HepG2 (cell line): ENCODE results near the gene TNFSF12. TPM values are rescaled to one million over a fixed set of nuclear protein-coding genes. Genes with fewer than 3 reads are reported as not detected.

Experiments used
- ARNTL ChIP-seq: sonication (generic); formaldehyde crosslinking; IDR thresholded peaks from 2 replicates; pipeline ENCODE4 v1.4.0; 2020; ENCODE audit warnings: mild to moderate bottlenecking, missing genetic modification reagents
- ATF3 ChIP-seq: sonication (generic); formaldehyde crosslinking; IDR thresholded peaks from 2 replicates; pipeline ENCODE4 v1.4.0; 2020; ENCODE audit warnings: missing genetic modification reagents
- BATF2 ChIP-seq: sonication (generic); formaldehyde crosslinking; IDR thresholded peaks from 2 replicates; pipeline ENCODE4 v1.8.0; 2022; ENCODE audit warnings: mild to moderate bottlenecking, missing genetic modification reagents, moderate library complexity
- BRD4 ChIP-seq: sonication (generic); formaldehyde crosslinking; IDR thresholded peaks from 2 replicates; pipeline ENCODE4 v1.4.0; 2020; ENCODE audit warnings: missing genetic modification reagents
- CBFB ChIP-seq: sonication (generic); formaldehyde crosslinking; IDR thresholded peaks from 2 replicates; pipeline ENCODE4 v1.4.0; 2020; ENCODE audit warnings: missing genetic modification reagents
- CENPBD1 ChIP-seq: sonication (generic); formaldehyde crosslinking; IDR thresholded peaks from 2 replicates; pipeline ENCODE4 v1.8.0; 2022; ENCODE audit warnings: missing genetic modification reagents, low read depth, mild to moderate bottlenecking, borderline replicate concordance
- CENPX ChIP-seq: sonication (generic); formaldehyde crosslinking; IDR thresholded peaks from 2 replicates; pipeline ENCODE4 v1.9.0; 2021; ENCODE audit warnings: mild to moderate bottlenecking, missing genetic modification reagents, moderate library complexity
- DNMT3B ChIP-seq: conservative IDR thresholded peaks from 2 replicates; pipeline ENCODE4 v1.6.1; 2016; ENCODE audit warnings: missing biosample characterization, control low read depth
- DR1 ChIP-seq: sonication (generic); formaldehyde crosslinking; IDR thresholded peaks from 2 replicates; pipeline ENCODE4 v1.8.0; 2021; ENCODE audit warnings: mild to moderate bottlenecking, missing genetic modification reagents, inconsistent platforms
- E2F5 ChIP-seq: sonication (generic); formaldehyde crosslinking; conservative IDR thresholded peaks from 2 replicates; pipeline ENCODE4 v1.4.0; 2020; ENCODE audit warnings: missing genetic modification reagents
- HDAC2 ChIP-seq: sonication (generic); formaldehyde crosslinking; IDR thresholded peaks from 2 replicates; pipeline ENCODE4 v1.4.0; 2020; ENCODE audit warnings: missing genetic modification reagents
- HIVEP1 ChIP-seq: sonication (generic); formaldehyde crosslinking; IDR thresholded peaks from 2 replicates; pipeline ENCODE4 v1.4.0; 2020; ENCODE audit warnings: mild to moderate bottlenecking, missing genetic modification reagents
- HMG20A ChIP-seq: IDR thresholded peaks from 2 replicates; pipeline ENCODE4 v1.6.1; 2016; ENCODE audit warnings: borderline replicate concordance
- ISL2 ChIP-seq: sonication (generic); formaldehyde crosslinking; IDR thresholded peaks from 2 replicates; pipeline ENCODE4 v1.5.0; 2020; ENCODE audit warnings: missing genetic modification reagents
- JUN ChIP-seq: sonication (generic); formaldehyde crosslinking; IDR thresholded peaks from 2 replicates; pipeline ENCODE4 v1.4.0; 2020; ENCODE audit warnings: mild to moderate bottlenecking, missing genetic modification reagents
- KLF13 ChIP-seq: sonication (generic); formaldehyde crosslinking; IDR thresholded peaks from 2 replicates; pipeline ENCODE4 v1.4.0; 2020; ENCODE audit warnings: mild to moderate bottlenecking, missing genetic modification reagents
- NFIB ChIP-seq: sonication (generic); formaldehyde crosslinking; IDR thresholded peaks from 2 replicates; pipeline ENCODE4 v1.9.0; 2021; ENCODE audit warnings: missing genetic modification reagents, mild to moderate bottlenecking, borderline replicate concordance
- NFYB ChIP-seq: sonication (generic); formaldehyde crosslinking; IDR thresholded peaks from 2 replicates; pipeline ENCODE4 v1.4.0; 2020; ENCODE audit warnings: missing genetic modification reagents
- NR1H2 ChIP-seq: sonication (generic); formaldehyde crosslinking; IDR thresholded peaks from 2 replicates; pipeline ENCODE4 v1.8.1; 2022; ENCODE audit warnings: low read depth, missing genetic modification reagents, borderline replicate concordance
- PAF1 ChIP-seq: IDR thresholded peaks from 2 replicates; pipeline ENCODE4 v1.6.1; 2016; ENCODE audit warnings: missing genetic modification reagents, missing compliant biosample characterization
- PBX2 ChIP-seq: IDR thresholded peaks from 2 replicates; pipeline ENCODE4 v1.6.1; 2016; ENCODE audit warnings: control low read depth
- POGZ ChIP-seq: sonication (generic); formaldehyde crosslinking; IDR thresholded peaks from 2 replicates; pipeline ENCODE4 v1.4.0; 2020; ENCODE audit warnings: mild to moderate bottlenecking, missing genetic modification reagents
- ZBTB26 ChIP-seq: IDR thresholded peaks from 2 replicates; pipeline ENCODE4 v1.6.1; 2016; ENCODE audit warnings: missing compliant biosample characterization, missing genetic modification reagents, borderline replicate concordance
- ZBTB42 ChIP-seq: sonication (generic); formaldehyde crosslinking; IDR thresholded peaks from 2 replicates; pipeline ENCODE4 v1.5.0; 2020; ENCODE audit warnings: mild to moderate bottlenecking, missing genetic modification reagents
- ZBTB7B ChIP-seq: sonication (generic); formaldehyde crosslinking; IDR thresholded peaks from 2 replicates; pipeline ENCODE4 v1.4.0; 2020; ENCODE audit warnings: missing genetic modification reagents
- ZNF3 ChIP-seq: IDR thresholded peaks from 2 replicates; pipeline ENCODE4 v1.7.0; 2017; ENCODE audit warnings: inconsistent platforms
- ZNF598 ChIP-seq: sonication (generic); formaldehyde crosslinking; IDR thresholded peaks from 2 replicates; pipeline ENCODE4 v1.5.1; 2020; ENCODE audit warnings: mild to moderate bottlenecking, missing genetic modification reagents, borderline replicate concordance
- ZSCAN25 ChIP-seq: sonication (generic); formaldehyde crosslinking; IDR thresholded peaks from 2 replicates; pipeline ENCODE4 v1.8.0; 2022; ENCODE audit warnings: mild to moderate bottlenecking, missing genetic modification reagents
- polyA plus RNA-seq, 8 experiments: library from polyadenylated mRNA; depleted of rRNA in 3 of 8; stranded (reverse) in 7 of 8; unstranded in 1 of 8; fragments of >200 nt; fragmentation: Illumina TruSeq in 4 of 8; extraction: Trizol in 4 of 8; gene quantifications; 2 replicates each; pipeline versions ENCODE4 v1.2.1 to v1.2.3, GENCODE V29; 2011 to 2016; ENCODE audit warnings: low read depth in 4 of 8, missing spikeins in 1 of 8, mixed read lengths in 1 of 8; ENCODE audit not compliant: insufficient read depth in 1 of 8
- total RNA-seq, 5 experiments: library from RNA; depleted of rRNA; stranded (reverse); fragments of >200 nt; fragmentation: Illumina TruSeq; extraction: Trizol; gene quantifications; 2 replicates each; pipeline ENCODE4 v1.2.3, GENCODE V29; 2016; ENCODE audit warnings: low read depth in 1 of 5

TNFSF12 gene
- total and polyA plus RNA-seq, 2 of the 13 experiments (the other 11 are each of a cell fraction or from before 2014, with no cell fraction given) = 0.93 to 7.2 TPM

GRCh38 chr17:7573324-7574080, 24.6 kb downstream of the TNFSF12 start (continued):
- TF ChIP-seq CBFB (CRISPR knock-in tag) (0 out of 2 replicates have a peak, but pooled peaks have one; percentile 57), ISL2 (CRISPR knock-in tag) (peak; percentile 47), CENPX (no peak), ZBTB42 (CRISPR knock-in tag) (no peak), ZBTB26 (CRISPR knock-in tag) (0 out of 2 replicates have a peak, but pooled peaks have one; percentile 12), PAF1 (CRISPR knock-in tag) (peak; percentile 88; the same call in 1 of the 2 replicates), BRD4 (CRISPR knock-in tag) (peak; percentile 66), NR1H2 (CRISPR knock-in tag) (no peak), ATF3 (CRISPR knock-in tag) (no peak), JUN (CRISPR knock-in tag) (no peak), HDAC2 (CRISPR knock-in tag) (peak; percentile 46), POGZ (CRISPR knock-in tag) (no peak), HMG20A (no peak; the same call in 1 of the 2 replicates), BATF2 (CRISPR knock-in tag) (no peak), HIVEP1 (peak; percentile 84; the same call in 1 of the 2 replicates), ZNF598 (CRISPR knock-in tag) (no peak), CENPBD1 (CRISPR knock-in tag) (no peak; the same call in 1 of the 2 replicates), E2F5 (CRISPR knock-in tag) (0 out of 2 replicates have a peak, but pooled peaks have one; percentile 30), ZBTB7B (peak; percentile 71), DNMT3B (CRISPR knock-in tag) (no peak), PBX2 (CRISPR knock-in tag) (no peak), ZNF3 (CRISPR knock-in tag) (no peak), NFYB (CRISPR knock-in tag) (no peak), ARNTL (CRISPR knock-in tag) (peak; percentile 53; the same call in 1 of the 2 replicates), DR1 (no peak), KLF13 (CRISPR knock-in tag) (no peak; the same call in 1 of the 2 replicates), ZSCAN25 (CRISPR knock-in tag) (0 out of 2 replicates have a peak, but pooled peaks have one; percentile 22), NFIB (no peak)
